GM19351 (cell line): ENCODE results near the gene PRKAG2.
"Not testable (repeated sequence)": the region's sequence is repeated elsewhere in the genome, so short reads cannot be mapped to it uniquely, and the experiment has no call there.

ENCODE experiments used
- ATAC-seq: cut with Tn5 transposase; IDR thresholded peaks from one replicate; pipeline ENCODE4 v1.9.1; 2021; ENCODE audit warnings: mild to moderate bottlenecking, moderate library complexity; ENCODE audit not compliant: unreplicated experiment

PRKAG2 gene

GRCh38 chr7:151790830-151791620, 85.9 kb downstream of the PRKAG2 start:
- no peak for ATAC-seq

- ATAC-seq, result no peak
Observed at GRCh38 chr7:151790095-151790829, 86.7 kb downstream of the PRKAG2 start.

GRCh38 chr7:151789380-151789947, 87.5 kb downstream of the PRKAG2 start:
- no peak for ATAC-seq

- ATAC-seq, result no peak
Observed at GRCh38 chr7:151787348-151787747, 89.6 kb downstream of the PRKAG2 start.

- ATAC-seq, result no peak
Observed at GRCh38 chr7:151786936-151787335, 90.0 kb downstream of the PRKAG2 start.

GRCh38 chr7:151786241-151786640, 90.7 kb downstream of the PRKAG2 start:
- ATAC-seq, result no peak

GRCh38 chr7:151785681-151785965, 91.3 kb downstream of the PRKAG2 start:
- ATAC-seq, result no peak

- no peak for ATAC-seq
Observed at GRCh38 chr7:151784853-151785680, 91.8 kb downstream of the PRKAG2 start.

GRCh38 chr7:151783958-151784575, 92.8 kb downstream of the PRKAG2 start:
- no peak for ATAC-seq

- peak; percentile 94 for ATAC-seq
Observed at GRCh38 chr7:151782598-151783448, 94.1 kb downstream of the PRKAG2 start.

GRCh38 chr7:151782256-151782597, 94.7 kb downstream of the PRKAG2 start:
- ATAC-seq, result not testable (repeated sequence)

- ATAC-seq, result no peak
Observed at GRCh38 chr7:151781161-151781845, 95.6 kb downstream of the PRKAG2 start.

- ATAC-seq, result no peak
Observed at GRCh38 chr7:151780631-151781030, 96.3 kb downstream of the PRKAG2 start.

GRCh38 chr7:151779678-151780077, 97.2 kb downstream of the PRKAG2 start:
- ATAC-seq, result no peak

GRCh38 chr7:151779255-151779654, 97.7 kb downstream of the PRKAG2 start:
- ATAC-seq, result no peak

- ATAC-seq, result no peak
Observed at GRCh38 chr7:151777908-151778670, 98.8 kb downstream of the PRKAG2 start.

GRCh38 chr7:151777495-151777880, 99.4 kb downstream of the PRKAG2 start:
- no peak for ATAC-seq

- ATAC-seq, result no peak
Observed at GRCh38 chr7:151776876-151777494, 99.9 kb downstream of the PRKAG2 start.
